ENCODE data around the gene CHD9.

Gene CHD9, protein sequence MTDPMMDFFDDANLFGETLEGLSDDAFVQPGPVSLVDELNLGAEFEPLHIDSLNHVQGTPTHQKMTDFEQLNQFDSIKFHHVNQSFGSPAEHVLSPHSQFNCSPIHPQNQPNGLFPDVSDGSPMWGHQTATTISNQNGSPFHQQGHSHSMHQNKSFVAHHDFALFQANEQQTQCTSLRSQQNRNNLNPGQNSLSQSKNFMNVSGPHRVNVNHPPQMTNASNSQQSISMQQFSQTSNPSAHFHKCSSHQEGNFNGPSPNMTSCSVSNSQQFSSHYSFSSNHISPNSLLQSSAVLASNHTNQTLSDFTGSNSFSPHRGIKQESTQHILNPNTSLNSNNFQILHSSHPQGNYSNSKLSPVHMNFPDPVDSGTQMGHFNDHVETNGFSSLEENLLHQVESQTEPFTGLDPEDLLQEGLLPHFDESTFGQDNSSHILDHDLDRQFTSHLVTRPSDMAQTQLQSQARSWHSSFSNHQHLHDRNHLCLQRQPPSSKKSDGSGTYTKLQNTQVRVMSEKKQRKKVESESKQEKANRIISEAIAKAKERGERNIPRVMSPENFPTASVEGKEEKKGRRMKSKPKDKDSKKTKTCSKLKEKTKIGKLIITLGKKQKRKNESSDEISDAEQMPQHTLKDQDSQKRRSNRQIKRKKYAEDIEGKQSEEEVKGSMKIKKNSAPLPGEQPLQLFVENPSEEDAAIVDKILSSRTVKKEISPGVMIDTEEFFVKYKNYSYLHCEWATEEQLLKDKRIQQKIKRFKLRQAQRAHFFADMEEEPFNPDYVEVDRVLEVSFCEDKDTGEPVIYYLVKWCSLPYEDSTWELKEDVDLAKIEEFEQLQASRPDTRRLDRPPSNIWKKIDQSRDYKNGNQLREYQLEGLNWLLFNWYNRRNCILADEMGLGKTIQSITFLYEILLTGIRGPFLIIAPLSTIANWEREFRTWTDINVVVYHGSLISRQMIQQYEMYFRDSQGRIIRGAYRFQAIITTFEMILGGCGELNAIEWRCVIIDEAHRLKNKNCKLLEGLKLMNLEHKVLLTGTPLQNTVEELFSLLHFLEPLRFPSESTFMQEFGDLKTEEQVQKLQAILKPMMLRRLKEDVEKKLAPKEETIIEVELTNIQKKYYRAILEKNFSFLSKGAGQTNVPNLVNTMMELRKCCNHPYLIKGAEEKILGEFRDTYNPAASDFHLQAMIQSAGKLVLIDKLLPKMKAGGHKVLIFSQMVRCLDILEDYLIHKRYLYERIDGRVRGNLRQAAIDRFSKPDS (N-terminal part only)

DNA sequence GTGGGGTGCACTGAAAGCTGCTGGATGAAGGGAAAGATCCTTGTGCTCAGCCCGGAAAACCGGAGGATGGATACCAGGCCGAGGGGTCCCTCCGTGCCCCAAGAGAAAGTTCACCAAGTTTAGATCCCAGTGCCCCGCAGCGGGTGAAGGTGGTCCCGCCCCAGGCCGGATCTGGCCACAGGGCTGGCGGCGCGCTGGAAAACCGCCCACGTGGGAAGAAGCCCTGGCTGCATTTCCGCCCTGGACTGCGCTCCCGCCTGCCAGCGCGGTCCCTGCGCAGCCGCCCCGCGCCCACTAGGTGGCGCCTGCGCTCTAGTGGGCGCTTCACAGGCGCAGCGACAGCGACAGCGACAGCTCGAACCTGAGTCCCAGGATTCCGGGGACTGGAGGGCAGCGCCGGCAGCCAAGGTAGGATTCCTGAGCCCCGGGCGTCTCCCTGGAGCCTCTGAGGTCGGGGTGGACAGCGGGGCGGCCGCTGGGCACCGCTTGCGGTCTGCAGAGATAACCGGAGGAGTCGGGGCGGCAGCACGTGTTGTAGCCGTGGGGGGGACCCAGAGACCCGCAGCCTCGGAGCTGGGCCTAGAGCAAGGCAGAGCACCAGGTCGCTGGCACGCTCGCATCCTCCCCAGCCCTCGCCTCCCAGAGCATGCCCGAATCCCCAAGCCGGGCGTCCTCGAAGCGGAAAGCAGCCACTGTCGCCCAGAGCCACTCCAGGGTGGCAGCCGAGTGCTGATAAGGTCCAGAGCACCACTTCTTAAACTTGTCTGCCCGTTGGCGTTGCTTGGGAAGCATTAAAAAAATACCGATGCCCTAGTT lies at the start of gene CHD9:
TSS of gene CHD9 (plus strand) at position 322 of the 816 bp plus-strand sequence. CDS start 101,099 bp downstream, outside the sequence.
- H3K4me1 Mint-ChIP-seq, result peaks cover 34% of the 10 kb centered on the region
- H3K27ac Mint-ChIP-seq, result peak within 1 kb of the TSS; percentile 97
- H3K27me3 Mint-ChIP-seq (ENCODE audit: low read depth, poor library complexity), result peaks cover 5% of the 10 kb centered on the region
- TF ChIP-seq, protein P1, sequence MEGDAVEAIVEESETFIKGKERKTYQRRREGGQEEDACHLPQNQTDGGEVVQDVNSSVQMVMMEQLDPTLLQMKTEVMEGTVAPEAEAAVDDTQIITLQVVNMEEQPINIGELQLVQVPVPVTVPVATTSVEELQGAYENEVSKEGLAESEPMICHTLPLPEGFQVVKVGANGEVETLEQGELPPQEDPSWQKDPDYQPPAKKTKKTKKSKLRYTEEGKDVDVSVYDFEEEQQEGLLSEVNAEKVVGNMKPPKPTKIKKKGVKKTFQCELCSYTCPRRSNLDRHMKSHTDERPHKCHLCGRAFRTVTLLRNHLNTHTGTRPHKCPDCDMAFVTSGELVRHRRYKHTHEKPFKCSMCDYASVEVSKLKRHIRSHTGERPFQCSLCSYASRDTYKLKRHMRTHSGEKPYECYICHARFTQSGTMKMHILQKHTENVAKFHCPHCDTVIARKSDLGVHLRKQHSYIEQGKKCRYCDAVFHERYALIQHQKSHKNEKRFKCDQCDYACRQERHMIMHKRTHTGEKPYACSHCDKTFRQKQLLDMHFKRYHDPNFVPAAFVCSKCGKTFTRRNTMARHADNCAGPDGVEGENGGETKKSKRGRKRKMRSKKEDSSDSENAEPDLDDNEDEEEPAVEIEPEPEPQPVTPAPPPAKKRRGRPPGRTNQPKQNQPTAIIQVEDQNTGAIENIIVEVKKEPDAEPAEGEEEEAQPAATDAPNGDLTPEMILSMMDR (IDR thresholded peaks at IDR 0.05), result peak; percentile 98
- H3K4me3 Mint-ChIP-seq, result peak within 1 kb of the TSS; percentile 90
- no peaks in the 10 kb centered on the region for H3K36me3 Mint-ChIP-seq (ENCODE audit: low read depth)
- no peaks in the 10 kb centered on the region for H3K9me3 Mint-ChIP-seq
- DNase-seq, result peak; percentile 86

DNA sequence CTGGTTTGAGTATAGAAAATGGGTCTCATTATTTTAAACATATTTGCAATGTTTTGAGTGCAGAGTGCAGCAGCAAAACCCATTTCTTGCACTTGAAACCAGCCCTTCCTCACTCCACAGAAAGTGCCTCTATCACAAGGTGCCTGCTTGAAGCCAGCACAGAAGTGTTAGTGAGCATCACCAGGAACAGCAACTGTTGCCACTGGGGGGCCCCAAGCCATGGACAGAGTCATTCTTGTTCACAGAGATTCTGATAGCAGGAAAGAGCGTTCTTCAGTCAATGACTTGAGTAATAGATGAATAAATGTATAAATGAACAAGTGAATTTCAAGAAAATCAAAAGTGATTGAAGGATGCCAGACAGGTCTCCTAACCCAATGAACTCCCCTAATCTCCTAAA lies 47.7 kb upstream of the CHD9 start:
- no peak overlapping the region for H3K4me3 Mint-ChIP-seq
- TF ChIP-seq, protein P1 (IDR thresholded peaks at IDR 0.05), result no peak
- no peaks in the 10 kb centered on the region for H3K4me1 Mint-ChIP-seq
- no peaks in the 10 kb centered on the region for H3K36me3 Mint-ChIP-seq (ENCODE audit: low read depth)
- DNase-seq, result no peak
- peaks cover 2% of the 10 kb centered on the region for H3K27me3 Mint-ChIP-seq (ENCODE audit: low read depth, poor library complexity)
- H3K9me3 Mint-ChIP-seq, result no peaks in the 10 kb centered on the region
- no peak overlapping the region for H3K27ac Mint-ChIP-seq

DNA sequence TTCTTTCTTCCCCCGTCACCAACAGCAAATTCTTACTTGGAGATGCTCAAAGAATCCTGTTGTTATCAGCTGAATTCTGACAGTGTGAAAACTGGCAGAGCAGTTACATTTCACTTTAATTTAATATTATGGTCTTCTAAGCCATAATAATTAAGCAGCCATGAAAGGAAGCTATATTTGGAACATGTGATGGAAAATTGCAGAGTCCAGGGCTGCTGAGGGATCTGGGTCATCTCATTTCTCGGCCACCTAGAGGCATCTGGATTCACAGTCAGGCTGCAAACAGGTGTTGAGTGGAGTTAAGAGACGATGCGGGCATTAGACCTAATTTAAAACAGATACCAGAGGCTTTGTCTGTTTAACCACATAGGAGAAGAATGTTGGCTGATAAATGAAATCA lies 40.5 kb upstream of the CHD9 start:
- no peak overlapping the region for H3K27ac Mint-ChIP-seq
- TF ChIP-seq, protein P1 (IDR thresholded peaks at IDR 0.05), result no peak
- H3K4me1 Mint-ChIP-seq, result no peaks in the 10 kb centered on the region
- no peaks in the 10 kb centered on the region for H3K36me3 Mint-ChIP-seq (ENCODE audit: low read depth)
- H3K4me3 Mint-ChIP-seq, result no peak overlapping the region
- peaks cover 5% of the 10 kb centered on the region for H3K27me3 Mint-ChIP-seq (ENCODE audit: low read depth, poor library complexity)
- DNase-seq, result no peak
- no peaks in the 10 kb centered on the region for H3K9me3 Mint-ChIP-seq

DNA sequence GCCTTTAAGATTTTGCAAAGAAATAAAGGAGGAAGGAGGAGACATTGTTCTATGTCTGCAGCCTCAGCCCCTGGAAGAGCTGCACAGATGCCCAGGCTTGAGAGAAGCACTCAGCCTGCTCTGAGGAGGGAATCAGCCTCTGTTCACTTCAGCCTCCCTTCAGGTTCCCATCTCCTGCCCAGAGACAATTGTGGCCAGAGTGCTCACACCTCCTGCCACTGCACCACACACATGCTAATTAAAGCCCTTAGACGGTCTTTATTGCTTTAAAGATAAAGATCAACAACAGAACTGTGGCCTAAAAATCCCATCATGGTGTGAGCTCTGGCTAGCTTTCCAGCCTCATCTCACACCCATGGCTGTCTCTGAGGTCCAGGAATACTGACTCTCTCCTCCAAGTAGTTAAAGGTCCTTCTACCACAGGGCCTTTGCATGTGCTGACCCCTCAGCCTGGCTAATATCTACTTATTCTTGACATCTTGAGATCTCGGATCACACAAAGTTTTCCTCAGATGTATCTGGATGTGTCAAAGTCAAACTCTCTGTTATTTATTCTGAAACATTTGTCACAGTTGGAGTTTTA lies 35.9 kb upstream of the CHD9 start:
- no peaks in the 10 kb centered on the region for H3K4me1 Mint-ChIP-seq
- H3K36me3 Mint-ChIP-seq (ENCODE audit: low read depth), result no peaks in the 10 kb centered on the region
- no peak for DNase-seq
- no peak overlapping the region for H3K27ac Mint-ChIP-seq
- peaks cover 7% of the 10 kb centered on the region for H3K27me3 Mint-ChIP-seq (ENCODE audit: low read depth, poor library complexity)
- TF ChIP-seq, protein P1 (IDR thresholded peaks at IDR 0.05), result no peak
- no peaks in the 10 kb centered on the region for H3K9me3 Mint-ChIP-seq
- H3K4me3 Mint-ChIP-seq, result no peak overlapping the region

DNA sequence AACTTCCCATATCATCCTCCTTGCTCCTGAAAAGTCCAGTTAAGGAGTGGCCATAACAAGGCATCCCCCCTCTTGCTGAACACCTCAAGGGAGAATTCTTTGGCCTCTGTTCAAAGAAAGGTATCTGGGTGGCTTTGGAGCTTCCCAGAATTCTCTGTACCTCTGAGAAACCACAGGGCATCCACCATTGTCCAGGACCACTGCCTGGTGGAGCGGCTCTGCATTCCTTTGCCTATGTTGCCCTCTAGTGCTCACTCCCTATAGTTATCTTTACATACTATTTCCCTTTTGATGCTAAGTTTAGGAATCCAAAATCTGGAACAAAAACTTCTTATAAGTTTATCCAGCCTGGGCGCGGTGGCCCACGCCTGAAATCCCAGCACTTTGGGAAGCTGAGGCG lies 32.4 kb upstream of the CHD9 start:
- H3K36me3 Mint-ChIP-seq (ENCODE audit: low read depth), result no peaks in the 10 kb centered on the region
- H3K9me3 Mint-ChIP-seq, result no peaks in the 10 kb centered on the region
- no peak overlapping the region for H3K4me3 Mint-ChIP-seq
- DNase-seq, result peak; percentile 60
- no peaks in the 10 kb centered on the region for H3K4me1 Mint-ChIP-seq
- TF ChIP-seq, protein P1 (IDR thresholded peaks at IDR 0.05), result peak; percentile 68
- no peak overlapping the region for H3K27ac Mint-ChIP-seq
- H3K27me3 Mint-ChIP-seq (ENCODE audit: low read depth, poor library complexity), result peaks cover 3% of the 10 kb centered on the region

All from nephron progenitor cell (in vitro differentiated cells).